ENCODE results near the gene CSRNP3. TPM values are rescaled to one million over a fixed set of nuclear protein-coding genes. Genes with fewer than 3 reads are reported as not detected.

Gene CSRNP3
- total and polyA plus RNA-seq, 4 donors = 0.18 to 2.2 (median 2.0) TPM

- DNase-seq (ENCODE audit: low spot score) = no peak
- no peak overlapping the region for H3K27ac ChIP-seq (ENCODE audit: low read depth in 1 of 2, low read length in 2 of 2)
- H3K9me3 ChIP-seq (ENCODE audit: control insufficient read depth in 4 of 4, low read length in 3 of 4) = no peaks in the 10 kb centered on the region
- no peaks in the 10 kb centered on the region for H3K36me3 ChIP-seq (ENCODE audit: control insufficient read depth in 4 of 4, insufficient read depth in 3 of 4, low read depth in 1 of 4, low read length in 3 of 4)
- H3K4me3 ChIP-seq (ENCODE audit: low read depth in 1 of 3, low read length in 3 of 3) = no peak overlapping the region
- H3K9ac ChIP-seq (ENCODE audit: low read depth in 1 of 2, low read length in 2 of 2) = no peak overlapping the region
- no peaks in the 10 kb centered on the region for H3K27me3 ChIP-seq (ENCODE audit: control insufficient read depth in 4 of 4, insufficient read depth in 4 of 4, low read length in 3 of 4)
- no peaks in the 10 kb centered on the region for H3K4me1 ChIP-seq (ENCODE audit: control insufficient read depth in 4 of 4, insufficient read depth in 4 of 4, low read length in 3 of 4)
- TF ChIP-seq JUND (IDR thresholded peaks at IDR 0.05) = no peak
- TF ChIP-seq ATF3 (IDR thresholded peaks at IDR 0.05) = no peak
- TF ChIP-seq FOXA2 (IDR thresholded peaks at IDR 0.05) = no peak
- no peak for TF ChIP-seq NR2F2 (IDR thresholded peaks at IDR 0.05)
- TF ChIP-seq, protein P1, sequence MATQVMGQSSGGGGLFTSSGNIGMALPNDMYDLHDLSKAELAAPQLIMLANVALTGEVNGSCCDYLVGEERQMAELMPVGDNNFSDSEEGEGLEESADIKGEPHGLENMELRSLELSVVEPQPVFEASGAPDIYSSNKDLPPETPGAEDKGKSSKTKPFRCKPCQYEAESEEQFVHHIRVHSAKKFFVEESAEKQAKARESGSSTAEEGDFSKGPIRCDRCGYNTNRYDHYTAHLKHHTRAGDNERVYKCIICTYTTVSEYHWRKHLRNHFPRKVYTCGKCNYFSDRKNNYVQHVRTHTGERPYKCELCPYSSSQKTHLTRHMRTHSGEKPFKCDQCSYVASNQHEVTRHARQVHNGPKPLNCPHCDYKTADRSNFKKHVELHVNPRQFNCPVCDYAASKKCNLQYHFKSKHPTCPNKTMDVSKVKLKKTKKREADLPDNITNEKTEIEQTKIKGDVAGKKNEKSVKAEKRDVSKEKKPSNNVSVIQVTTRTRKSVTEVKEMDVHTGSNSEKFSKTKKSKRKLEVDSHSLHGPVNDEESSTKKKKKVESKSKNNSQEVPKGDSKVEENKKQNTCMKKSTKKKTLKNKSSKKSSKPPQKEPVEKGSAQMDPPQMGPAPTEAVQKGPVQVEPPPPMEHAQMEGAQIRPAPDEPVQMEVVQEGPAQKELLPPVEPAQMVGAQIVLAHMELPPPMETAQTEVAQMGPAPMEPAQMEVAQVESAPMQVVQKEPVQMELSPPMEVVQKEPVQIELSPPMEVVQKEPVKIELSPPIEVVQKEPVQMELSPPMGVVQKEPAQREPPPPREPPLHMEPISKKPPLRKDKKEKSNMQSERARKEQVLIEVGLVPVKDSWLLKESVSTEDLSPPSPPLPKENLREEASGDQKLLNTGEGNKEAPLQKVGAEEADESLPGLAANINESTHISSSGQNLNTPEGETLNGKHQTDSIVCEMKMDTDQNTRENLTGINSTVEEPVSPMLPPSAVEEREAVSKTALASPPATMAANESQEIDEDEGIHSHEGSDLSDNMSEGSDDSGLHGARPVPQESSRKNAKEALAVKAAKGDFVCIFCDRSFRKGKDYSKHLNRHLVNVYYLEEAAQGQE (IDR thresholded peaks at IDR 0.05) = no peak
- TF ChIP-seq GABPA (IDR thresholded peaks at IDR 0.05 in 1 of 2, conservative IDR thresholded peaks at IDR 0.05 in 1 of 2) = no peak
- no peak for TF ChIP-seq TAF1 (conservative IDR thresholded peaks at IDR 0.05)
- TF ChIP-seq CTCF (IDR thresholded peaks at IDR 0.05; ENCODE audit: low read depth, low read length, missing input control) = no peak
- TF ChIP-seq HNF4G (IDR thresholded peaks at IDR 0.05) = no peak
- no peak for TF ChIP-seq YY1 (IDR thresholded peaks at IDR 0.05)
- TF ChIP-seq, protein P2, sequence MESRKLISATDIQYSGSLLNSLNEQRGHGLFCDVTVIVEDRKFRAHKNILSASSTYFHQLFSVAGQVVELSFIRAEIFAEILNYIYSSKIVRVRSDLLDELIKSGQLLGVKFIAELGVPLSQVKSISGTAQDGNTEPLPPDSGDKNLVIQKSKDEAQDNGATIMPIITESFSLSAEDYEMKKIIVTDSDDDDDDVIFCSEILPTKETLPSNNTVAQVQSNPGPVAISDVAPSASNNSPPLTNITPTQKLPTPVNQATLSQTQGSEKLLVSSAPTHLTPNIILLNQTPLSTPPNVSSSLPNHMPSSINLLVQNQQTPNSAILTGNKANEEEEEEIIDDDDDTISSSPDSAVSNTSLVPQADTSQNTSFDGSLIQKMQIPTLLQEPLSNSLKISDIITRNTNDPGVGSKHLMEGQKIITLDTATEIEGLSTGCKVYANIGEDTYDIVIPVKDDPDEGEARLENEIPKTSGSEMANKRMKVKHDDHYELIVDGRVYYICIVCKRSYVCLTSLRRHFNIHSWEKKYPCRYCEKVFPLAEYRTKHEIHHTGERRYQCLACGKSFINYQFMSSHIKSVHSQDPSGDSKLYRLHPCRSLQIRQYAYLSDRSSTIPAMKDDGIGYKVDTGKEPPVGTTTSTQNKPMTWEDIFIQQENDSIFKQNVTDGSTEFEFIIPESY (IDR thresholded peaks at IDR 0.05) = no peak
Observed at GRCh38 chr2:165500816-165501215, 31.3 kb downstream of the CSRNP3 start.

- DNase-seq (ENCODE audit: low spot score) = no peak
- H3K27me3 ChIP-seq (ENCODE audit: control insufficient read depth in 4 of 4, insufficient read depth in 4 of 4, low read length in 3 of 4) = no peaks in the 10 kb centered on the region
- H3K4me3 ChIP-seq (ENCODE audit: low read depth in 1 of 3, low read length in 3 of 3) = no peak overlapping the region
- H3K4me1 ChIP-seq (ENCODE audit: control insufficient read depth in 4 of 4, insufficient read depth in 4 of 4, low read length in 3 of 4) = no peaks in the 10 kb centered on the region
- H3K36me3 ChIP-seq (ENCODE audit: control insufficient read depth in 4 of 4, insufficient read depth in 3 of 4, low read depth in 1 of 4, low read length in 3 of 4) = no peaks in the 10 kb centered on the region
- no peak overlapping the region for H3K27ac ChIP-seq (ENCODE audit: low read depth in 1 of 2, low read length in 2 of 2)
- WGBS = 92% methylated on average over 3 of the region's 3 CpGs
- no peak overlapping the region for H3K9ac ChIP-seq (ENCODE audit: low read depth in 1 of 2, low read length in 2 of 2)
- TF ChIP-seq GABPA (IDR thresholded peaks at IDR 0.05 in 1 of 2, conservative IDR thresholded peaks at IDR 0.05 in 1 of 2) = no peak
- no peak for TF ChIP-seq MAX (IDR thresholded peaks at IDR 0.05)
- no peak for TF ChIP-seq YY1 (IDR thresholded peaks at IDR 0.05)
- TF ChIP-seq RAD21 (IDR thresholded peaks at IDR 0.05) = no peak
- TF ChIP-seq RXRA (IDR thresholded peaks at IDR 0.05) = no peak
- TF ChIP-seq FOXA1 (IDR thresholded peaks at IDR 0.05) = no peak
- TF ChIP-seq ATF3 (IDR thresholded peaks at IDR 0.05) = no peak
- no peak for TF ChIP-seq HNF4G (IDR thresholded peaks at IDR 0.05)
- no peak for TF ChIP-seq FOXA2 (IDR thresholded peaks at IDR 0.05)
- TF ChIP-seq HNF4A (conservative IDR thresholded peaks at IDR 0.05) = no peak
- TF ChIP-seq EGR1 (IDR thresholded peaks at IDR 0.05; ENCODE audit: low read depth in 2 of 2) = no peak
- no peak for TF ChIP-seq JUND (IDR thresholded peaks at IDR 0.05)
- TF ChIP-seq, protein P2 (IDR thresholded peaks at IDR 0.05) = no peak
- H3K9me3 ChIP-seq (ENCODE audit: control insufficient read depth in 4 of 4, low read length in 3 of 4) = no peaks in the 10 kb centered on the region
Observed at GRCh38 chr2:165505514-165505913, 36.0 kb downstream of the CSRNP3 start.

Data from liver (tissue), 9 donors.